ENCODE data around the gene PTGDR2.

- TF ChIP-seq CTCF (IDR thresholded peaks at IDR 0.05), result no peak
- no peak for TF ChIP-seq POLR2A (IDR thresholded peaks at IDR 0.05)
These were observed 18.8 kb downstream of the PTGDR2 start for GRCh38 chr11:60836866-60837515.

Data from gastroesophageal sphincter (tissue), 3 donors.